Omental fat pad (tissue), 4 donors: ENCODE results near the gene CD4. TPM values are rescaled to one million over a fixed set of nuclear protein-coding genes. Genes with fewer than 3 reads are reported as not detected.

ENCODE experiments used
- ATAC-seq: fragments of 150-250 bp; one replicate; pipeline ENCODE4 v1.9.1; 2016; ENCODE audit warnings: mild to moderate bottlenecking, moderate library complexity; ENCODE audit not compliant: low FRiP score
- DNase-seq: peaks from one replicate; pipeline ENCODE4 v3.0.0-alpha.2; 2019; ENCODE audit warnings: low spot score
- total RNA-seq, 4 donors: library from RNA; depleted of rRNA; stranded (reverse); fragments of >200 nt; gene quantifications; one replicate each; pipeline ENCODE4 v1.1.0, GENCODE V29; 2016
- TF ChIP-seq, protein P1 (sequence below), 3 donors: fragments of 450-650 bp; IDR thresholded peaks; one replicate each; pipeline ENCODE4 v1.5.1; 2016 to 2017; ENCODE audit warnings: antibody characterized with exemption in 3 of 3, mild to moderate bottlenecking in 3 of 3, moderate library complexity in 2 of 3

The CD4 gene
- total RNA-seq, 4 donors from 2014 or later: 19.7 to 26.5 (median 21.8) TPM

DNA sequence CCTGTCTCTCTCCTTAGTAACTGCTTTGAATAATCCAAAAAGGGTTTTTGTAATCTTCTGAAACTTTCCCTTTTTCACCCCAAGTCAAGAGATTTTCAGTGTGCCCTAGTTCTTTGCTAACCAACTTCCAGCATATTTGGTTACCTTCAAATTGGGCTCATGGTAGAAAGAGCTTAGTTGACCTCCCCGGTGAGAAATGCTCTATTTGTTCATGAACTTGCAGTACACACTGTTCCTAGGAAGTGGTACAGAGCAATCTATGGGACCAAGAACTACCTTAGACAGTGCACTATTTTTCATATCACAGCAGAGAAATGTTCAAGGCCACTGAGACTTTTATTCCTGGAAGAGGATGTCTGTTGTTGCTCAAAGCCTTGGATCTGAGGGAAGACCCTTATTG, 64.3 kb downstream of the CD4 start:
- TF ChIP-seq, protein P1, sequence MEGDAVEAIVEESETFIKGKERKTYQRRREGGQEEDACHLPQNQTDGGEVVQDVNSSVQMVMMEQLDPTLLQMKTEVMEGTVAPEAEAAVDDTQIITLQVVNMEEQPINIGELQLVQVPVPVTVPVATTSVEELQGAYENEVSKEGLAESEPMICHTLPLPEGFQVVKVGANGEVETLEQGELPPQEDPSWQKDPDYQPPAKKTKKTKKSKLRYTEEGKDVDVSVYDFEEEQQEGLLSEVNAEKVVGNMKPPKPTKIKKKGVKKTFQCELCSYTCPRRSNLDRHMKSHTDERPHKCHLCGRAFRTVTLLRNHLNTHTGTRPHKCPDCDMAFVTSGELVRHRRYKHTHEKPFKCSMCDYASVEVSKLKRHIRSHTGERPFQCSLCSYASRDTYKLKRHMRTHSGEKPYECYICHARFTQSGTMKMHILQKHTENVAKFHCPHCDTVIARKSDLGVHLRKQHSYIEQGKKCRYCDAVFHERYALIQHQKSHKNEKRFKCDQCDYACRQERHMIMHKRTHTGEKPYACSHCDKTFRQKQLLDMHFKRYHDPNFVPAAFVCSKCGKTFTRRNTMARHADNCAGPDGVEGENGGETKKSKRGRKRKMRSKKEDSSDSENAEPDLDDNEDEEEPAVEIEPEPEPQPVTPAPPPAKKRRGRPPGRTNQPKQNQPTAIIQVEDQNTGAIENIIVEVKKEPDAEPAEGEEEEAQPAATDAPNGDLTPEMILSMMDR (IDR thresholded peaks at IDR 0.05): no peak
- DNase-seq (no peak), ATAC-seq (no peak)

DNA sequence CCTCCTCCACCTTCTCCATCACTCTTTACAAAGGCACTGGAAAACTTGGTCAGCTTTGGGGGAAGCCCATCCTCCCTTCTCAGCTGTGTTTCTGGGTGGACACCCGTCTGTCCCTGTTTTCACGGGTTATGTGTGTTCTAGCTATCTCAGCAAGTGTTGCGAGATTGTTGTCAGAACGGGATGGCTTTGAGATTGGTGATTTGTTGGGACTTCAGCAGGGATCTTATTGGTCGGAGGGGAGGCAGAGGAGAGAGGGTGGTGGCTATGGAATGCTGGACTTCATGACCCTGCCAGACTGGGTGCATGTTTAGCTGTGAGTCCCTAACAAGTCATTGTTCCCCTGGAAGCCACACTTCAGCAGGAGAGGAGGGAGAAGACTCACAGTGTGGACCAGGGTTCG, 64.7 kb downstream of the CD4 start:
- TF ChIP-seq, protein P1 (IDR thresholded peaks at IDR 0.05): no peak
- ATAC-seq (no peak), DNase-seq (no peak)

DNA sequence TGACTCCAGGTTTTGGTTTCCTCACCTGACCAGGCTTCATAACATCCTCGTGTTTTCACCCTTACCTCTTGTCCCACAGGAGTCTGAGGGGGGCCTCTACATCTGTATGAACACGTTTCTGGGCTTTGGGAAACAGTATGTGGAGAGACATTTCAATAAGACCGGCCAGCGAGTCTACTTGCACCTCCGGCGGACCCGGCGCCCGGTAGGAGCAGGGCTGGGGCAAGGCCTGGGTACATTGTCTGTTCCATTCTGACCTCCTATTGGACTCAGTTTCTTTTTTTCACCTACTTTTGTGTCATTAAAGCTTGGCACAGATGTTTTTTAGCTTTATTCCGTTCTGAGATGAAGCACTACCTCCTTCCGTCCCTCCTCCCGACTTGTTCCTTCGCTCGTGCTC, 66.0 kb downstream of the CD4 start:
- ATAC-seq: no peak
- no peak for DNase-seq
- TF ChIP-seq, protein P1 (IDR thresholded peaks at IDR 0.05): no peak

DNA sequence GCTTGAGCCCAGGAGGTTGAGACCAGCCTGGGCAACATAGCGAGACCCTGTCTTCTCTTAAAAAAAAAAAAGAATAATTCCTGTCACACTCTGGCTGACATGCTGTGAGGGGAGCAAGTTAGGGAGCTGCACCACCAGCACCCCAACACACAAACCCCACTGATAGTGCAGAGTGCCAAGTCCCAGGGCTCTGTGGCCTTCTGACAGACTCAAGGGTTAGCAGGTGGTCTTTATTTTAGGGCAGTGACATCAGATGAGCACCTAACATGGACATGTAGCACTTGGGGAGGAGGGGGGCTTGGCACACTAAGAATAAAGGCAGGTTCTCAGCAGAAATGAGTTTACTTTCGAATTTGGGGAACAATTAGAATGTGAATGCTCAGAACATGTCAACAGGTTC, 69.5 kb downstream of the CD4 start:
- TF ChIP-seq, protein P1 (IDR thresholded peaks at IDR 0.05): no peak
- DNase-seq (no peak), ATAC-seq (no peak)

DNA sequence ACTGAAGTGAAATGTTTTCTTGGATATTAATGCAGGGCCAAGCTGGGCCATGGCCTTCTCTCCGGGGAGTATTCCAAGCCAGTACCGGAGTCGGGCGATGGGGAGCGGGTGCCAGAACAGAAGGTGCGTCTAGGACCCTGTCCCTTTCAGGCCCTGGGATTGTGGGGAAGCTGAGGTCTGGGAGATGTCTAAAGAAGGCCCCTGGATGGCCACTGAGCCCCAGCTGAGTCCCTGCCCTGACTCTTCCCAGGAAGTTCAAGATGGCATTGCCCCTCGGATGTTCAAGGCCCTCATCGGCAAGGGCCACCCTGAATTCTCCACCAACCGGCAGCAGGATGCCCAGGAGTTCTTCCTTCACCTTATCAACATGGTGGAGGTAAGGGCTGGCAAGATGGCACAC, 70.8 kb downstream of the CD4 start:
- ATAC-seq: no peak
- TF ChIP-seq, protein P1 (IDR thresholded peaks at IDR 0.05): no peak
- no peak for DNase-seq

DNA sequence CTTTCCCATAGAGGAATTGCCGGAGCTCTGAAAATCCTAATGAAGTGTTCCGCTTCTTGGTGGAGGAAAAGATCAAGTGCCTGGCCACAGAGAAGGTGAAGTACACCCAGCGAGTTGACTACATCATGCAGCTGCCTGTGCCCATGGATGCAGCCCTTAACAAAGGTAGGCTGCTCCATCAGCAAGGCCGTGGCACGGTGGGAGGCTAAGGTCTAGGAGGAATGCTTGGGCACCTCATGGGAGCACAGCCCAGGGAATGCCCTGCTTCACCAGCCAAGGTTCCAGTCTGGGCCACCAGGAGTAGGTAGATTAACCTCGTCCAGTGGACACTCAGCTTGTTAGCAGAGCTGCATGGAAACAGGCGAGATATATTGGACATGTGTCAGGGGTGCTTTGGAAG, 71.6 kb downstream of the CD4 start:
- DNase-seq (no peak), ATAC-seq (no peak)
- TF ChIP-seq, protein P1 (IDR thresholded peaks at IDR 0.05): no peak

DNA sequence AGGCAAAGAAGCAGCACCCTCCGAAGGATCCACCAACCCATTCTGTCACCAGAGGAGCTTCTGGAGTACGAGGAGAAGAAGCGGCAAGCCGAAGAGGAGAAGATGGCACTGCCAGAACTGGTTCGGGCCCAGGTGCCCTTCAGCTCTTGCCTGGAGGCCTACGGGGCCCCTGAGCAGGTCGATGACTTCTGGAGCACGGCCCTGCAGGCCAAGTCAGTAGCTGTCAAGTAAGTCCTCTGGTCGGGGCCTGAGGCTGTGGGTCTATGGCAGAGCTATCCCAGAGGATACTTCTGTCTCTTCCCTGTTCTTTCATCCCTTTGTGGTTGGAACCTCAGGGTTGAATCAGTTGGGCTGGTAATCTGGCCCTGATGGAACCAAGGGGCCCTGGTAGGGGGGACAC, 72.1 kb downstream of the CD4 start:
- TF ChIP-seq, protein P1 (IDR thresholded peaks at IDR 0.05): no peak
- DNase-seq (no peak), ATAC-seq (no peak)
